Activated CD4-positive, alpha-beta T cell treated with anti-CD3 and anti-CD28 coated beads for 24 hours (primary cell): ENCODE measurements around the gene SPACA7.
"Not testable (repeated sequence)": the region's sequence is repeated elsewhere in the genome, so short reads cannot be mapped to it uniquely, and the experiment has no call there.

Experiments
- DNase-seq, 2 donors: peaks; one replicate each; pipeline ENCODE4 v3.0.0-alpha.2; 2020; ENCODE audit warnings: low read depth in 2 of 2

Gene SPACA7

GRCh38 chr13:112350300-112350699 is 25.9 kb upstream of the SPACA7 start:
- DNase-seq, result no peak

- DNase-seq, result no peak
These were observed 24.3 kb upstream of the SPACA7 start for GRCh38 chr13:112351825-112352224.

DNA sequence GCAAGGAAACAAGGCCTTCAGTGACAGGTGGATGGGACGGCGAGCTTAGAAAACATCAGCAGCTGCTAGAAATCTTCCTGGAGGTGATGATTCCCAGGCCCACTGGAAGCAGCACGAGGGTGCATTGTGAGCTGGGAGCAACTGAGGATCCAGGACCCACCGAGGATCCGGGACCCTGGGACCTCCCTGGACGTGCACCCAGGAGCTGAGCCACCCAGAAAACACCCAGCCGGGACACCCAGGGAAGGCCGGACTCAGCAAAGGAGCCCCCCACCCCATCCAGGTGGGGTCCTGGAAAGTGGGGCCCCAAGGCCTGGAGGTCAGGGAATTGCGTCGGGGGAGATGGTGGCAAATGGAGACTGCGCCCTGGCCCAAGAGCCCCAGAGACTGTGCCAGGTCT is 22.3 kb upstream of the SPACA7 start:
- DNase-seq, result no peak

GRCh38 chr13:112354330-112355273 is 21.6 kb upstream of the SPACA7 start:
- DNase-seq, result no peak

- DNase-seq, result no peak
These were observed 20.8 kb upstream of the SPACA7 start for GRCh38 chr13:112355274-112355838.

- no peak for DNase-seq
These were observed 20.0 kb upstream of the SPACA7 start for GRCh38 chr13:112356190-112356589.

DNA sequence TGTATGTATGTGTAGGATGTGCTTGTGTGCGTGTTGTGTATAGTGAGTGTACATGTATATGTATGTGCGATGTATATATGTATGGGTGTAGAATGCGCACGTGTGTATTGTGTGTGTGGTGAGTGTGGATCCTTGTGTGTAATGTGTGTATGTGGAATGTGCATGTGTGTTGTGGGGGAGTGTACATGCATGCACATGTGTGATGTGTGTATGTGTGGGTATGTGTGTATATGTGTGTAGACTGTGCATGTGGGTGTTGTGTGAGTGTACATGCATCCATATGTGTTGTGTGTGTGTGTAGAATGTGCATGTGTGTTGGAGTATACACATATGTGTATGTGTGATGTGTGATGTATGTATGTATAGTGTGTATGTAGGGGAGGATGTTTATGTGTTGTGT is 18.0 kb upstream of the SPACA7 start:
- DNase-seq, result no peak

DNA sequence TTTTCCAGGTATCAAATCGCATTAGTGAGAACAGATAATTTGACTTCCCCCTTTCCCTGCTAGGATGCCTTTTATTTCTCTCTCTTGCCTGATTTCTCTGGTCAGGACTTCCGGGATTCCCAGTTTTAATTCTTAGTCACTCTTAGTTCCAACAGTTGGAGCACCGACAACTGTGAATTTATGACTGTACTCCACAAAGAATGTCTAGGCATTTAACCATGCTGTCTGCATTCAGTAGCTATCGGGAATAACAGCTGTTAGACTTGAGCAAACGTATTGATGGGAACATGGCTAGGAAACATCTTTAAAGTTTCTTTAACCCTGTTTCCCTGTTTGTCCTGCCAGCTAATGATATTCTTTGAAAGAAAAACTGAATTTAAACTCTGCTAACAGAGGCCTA is 14.1 kb upstream of the SPACA7 start:
- no peak for DNase-seq

DNA sequence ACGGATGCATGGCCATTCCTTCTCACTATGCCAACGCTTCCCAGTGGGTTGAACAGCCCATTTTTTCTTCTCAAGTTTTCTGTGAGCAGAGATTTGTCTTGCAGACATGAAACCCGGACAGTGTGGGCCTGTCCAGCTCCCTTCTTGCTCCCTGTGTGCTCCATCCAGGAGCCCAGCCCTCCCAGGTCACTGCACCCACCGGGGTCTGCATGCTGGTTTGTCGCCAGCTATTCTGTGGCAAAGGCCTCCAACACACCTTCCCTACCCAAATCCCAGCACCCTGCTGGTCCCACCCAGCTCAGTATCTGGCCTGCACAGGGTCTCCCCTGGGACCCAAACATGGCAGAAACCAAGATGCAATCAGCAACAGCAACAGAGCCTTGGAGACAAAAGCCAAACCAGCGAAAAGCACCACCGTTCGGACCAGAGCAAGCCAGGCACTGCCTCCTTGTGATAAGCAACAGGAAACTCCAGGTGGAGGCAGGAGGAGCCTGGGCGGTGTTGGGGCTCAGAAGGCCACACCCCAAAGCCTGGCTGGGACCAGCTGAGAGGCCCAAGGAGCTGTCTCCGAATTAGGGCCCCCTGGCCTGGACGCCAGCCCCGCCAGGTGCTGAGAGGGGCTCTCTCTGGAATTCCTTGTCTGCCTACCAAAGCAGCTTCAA is 12.2 kb upstream of the SPACA7 start:
- no peak for DNase-seq

DNA sequence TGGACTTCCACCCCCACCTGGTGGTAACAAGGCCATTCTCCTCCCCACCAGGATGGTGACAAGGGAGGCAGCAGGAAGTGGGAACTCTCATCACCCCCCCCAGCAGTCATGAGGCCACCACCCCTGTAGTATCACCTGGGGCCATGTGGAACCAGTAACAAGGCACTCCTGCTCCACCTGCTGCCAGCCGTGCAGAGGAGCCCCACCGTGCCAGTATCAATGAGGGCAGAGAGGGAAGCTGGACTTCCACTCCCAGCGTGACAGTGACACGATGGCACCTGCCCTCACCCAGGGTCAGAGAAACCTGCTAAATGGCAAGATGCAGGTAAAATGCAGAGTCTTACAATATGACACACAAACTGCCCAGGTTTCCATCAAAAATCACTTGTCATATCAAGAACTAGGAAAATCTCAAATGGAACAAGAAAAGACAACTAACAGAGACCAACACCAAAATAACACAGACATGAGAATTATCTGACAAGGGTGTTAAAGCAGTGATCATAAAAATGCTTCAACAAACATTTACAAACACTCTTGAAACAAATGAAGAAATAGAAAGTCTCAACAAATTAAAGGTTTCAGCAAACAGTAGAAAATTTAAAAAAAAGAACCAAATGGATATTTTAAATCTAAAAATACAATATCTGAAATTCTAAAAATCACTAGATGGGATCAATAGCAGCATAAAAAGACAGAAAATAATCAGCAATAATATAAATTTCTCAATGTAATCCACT is 9.1 kb upstream of the SPACA7 start:
- DNase-seq, result no peak

DNA sequence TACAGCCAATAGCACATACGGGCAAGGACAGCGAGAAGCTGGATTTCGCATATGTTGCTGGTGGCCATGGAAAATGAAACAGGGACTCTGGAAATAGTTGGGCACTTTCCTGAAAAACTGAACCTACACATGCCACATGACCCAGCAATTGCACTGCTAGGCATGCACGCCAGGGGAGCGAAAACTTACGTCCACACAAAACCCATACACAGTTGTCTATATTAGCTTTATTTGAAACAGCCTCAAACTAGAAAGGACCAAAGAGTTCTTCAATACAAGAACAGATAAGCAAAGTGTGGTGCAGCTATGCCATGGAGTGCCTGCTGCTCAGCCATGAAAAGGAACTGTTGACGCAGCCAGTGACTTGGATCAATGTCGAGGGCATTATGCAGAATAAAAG is 7.3 kb upstream of the SPACA7 start:
- DNase-seq, result no peak

DNA sequence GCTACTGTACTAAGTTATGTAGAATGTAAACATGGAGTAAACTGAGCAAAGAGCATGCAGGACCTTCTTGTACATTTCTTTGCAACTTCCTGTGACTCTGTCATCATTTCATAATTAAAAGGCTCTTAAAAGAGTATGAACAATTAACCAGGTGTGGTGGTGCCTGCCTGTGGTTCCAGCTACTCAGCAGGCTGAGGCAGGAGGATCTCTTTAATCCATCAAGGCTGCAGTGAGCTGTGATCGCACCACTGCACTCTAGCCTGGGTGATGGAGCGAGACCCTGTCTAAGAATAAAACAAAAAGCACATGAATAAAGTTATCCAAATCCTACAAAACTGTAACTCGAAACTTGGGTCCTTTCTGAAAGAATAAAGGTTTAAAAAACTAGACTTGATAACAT is 5.8 kb upstream of the SPACA7 start:
- DNase-seq, result no peak

DNA sequence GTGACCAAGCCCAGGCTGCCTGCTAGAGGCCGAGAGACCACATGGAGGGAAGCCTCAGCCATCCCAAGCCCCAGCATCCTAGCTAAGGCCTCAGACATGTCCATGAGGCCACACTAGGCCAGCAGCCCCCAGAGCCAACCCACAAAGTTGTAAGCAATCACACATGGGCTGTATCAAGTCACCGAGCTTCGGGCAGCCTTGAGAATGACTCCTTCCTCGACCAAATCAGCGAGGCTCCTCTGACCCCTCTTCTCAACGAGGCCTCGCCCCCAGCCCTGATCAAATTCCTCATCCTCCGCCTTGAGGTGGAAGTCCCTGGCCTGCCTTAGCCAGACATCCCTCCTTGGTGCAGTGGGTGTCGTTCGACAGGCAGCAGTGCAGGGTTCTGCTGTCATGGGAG is 1.9 kb upstream of the SPACA7 start:
- no peak for DNase-seq

- no peak for DNase-seq
These were observed 15.6 kb downstream of the SPACA7 start for GRCh38 chr13:112391746-112392145.

GRCh38 chr13:112392719-112393118 is 16.6 kb downstream of the SPACA7 start:
- no peak for DNase-seq

GRCh38 chr13:112395022-112395421 is 18.9 kb downstream of the SPACA7 start:
- DNase-seq, result not testable (repeated sequence)

DNA sequence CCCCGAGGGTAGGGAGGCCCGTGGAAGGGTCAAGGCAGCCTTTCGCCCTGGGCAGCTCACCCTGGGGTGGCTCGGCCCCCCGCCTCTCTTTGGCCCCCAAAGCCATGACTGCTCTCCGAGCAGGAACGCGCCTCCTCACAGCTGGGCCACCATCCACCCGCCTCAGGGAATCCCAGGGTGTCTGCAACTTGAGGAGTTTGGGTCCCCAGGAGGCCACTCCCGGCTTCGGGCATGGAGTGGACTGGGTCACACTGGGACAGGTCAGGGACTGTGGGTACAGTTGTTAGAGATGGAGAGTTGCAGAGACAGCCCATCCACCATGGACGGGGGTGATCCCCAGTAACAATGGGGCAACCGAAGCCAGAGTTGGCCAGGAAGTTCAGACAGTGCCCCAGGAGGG is 19.8 kb downstream of the SPACA7 start:
- DNase-seq, result not testable (repeated sequence)

DNA sequence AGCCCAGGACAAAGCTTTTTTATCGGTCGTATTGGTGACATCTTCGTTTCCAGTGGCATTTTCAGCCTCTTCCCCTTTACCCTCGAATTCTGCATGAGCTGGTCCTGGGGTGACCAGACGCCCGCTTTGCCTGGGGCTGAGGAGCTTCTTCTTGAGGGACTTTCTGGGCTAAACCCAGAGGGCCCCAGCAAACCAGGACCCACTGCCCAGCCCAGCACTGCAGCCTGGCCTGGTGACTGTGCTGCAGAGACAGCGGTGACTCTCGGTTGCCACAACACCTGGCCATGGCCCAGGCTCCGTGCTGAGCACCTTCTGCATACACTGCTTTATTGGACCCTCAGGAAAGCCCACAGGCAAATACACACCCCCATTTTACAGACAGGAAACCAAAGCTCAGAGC is 21.0 kb downstream of the SPACA7 start:
- DNase-seq, result no peak

GRCh38 chr13:112398347-112398746 is 22.2 kb downstream of the SPACA7 start:
- DNase-seq, result not testable (repeated sequence)

- DNase-seq, result not testable (repeated sequence)
These were observed 33.7 kb downstream of the SPACA7 start for GRCh38 chr13:112409828-112410227.

DNA sequence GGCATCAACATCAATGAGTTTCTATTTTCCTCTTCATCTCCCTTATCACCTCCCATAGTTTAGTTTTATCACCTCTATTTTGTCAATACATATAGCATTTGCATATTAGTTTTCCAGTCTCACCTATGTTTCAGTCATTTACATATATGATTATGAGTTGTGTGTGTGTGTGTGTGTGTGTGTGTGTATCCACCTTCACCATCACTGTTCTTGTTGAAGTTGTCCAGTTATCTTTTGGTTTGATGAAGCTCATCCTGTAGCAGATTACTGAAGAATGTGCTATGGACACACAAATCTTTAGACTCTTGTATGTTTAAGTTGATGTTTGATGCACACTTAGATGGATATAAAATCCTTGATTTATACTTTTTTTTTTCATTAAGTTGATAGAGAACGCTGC is 40.5 kb downstream of the SPACA7 start:
- no peak for DNase-seq

DNA sequence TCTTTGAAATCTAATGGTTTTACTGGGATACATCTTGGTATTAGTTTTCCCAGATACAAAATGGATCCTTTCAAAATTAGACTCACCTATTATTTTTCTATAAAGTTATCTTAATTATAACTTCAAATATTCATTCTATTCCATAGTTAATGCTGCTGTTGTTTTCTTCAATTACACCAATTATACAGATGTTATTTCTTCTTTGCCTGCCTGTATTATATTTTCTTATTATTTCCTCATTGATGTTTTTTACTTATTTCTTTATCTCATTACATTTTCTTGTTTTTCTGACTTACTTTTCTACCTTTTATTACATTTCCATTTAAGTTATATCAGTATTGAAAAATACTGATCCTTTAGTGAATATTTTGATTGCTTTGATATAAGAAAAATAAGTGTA is 40.9 kb downstream of the SPACA7 start:
- no peak for DNase-seq
